Lung microvascular endothelial cell (primary cell): ENCODE measurements around the gene UTP4. TPM values are rescaled to one million over a fixed set of nuclear protein-coding genes. Genes with fewer than 3 reads are reported as not detected.
A peak's percentile ranks its signal among the peaks of the same experiment; 100 is the strongest.

Source experiments
- DNase-seq, 2 donors: peaks; one replicate each; pipeline versions ENCODE4 v3.0.0 to v3.0.0-alpha.2; 2010; ENCODE audit warnings: low read depth in 2 of 2
- total RNA-seq: library from RNA; depleted of rRNA; stranded (reverse); fragments of >200 nt; gene quantifications from 2 replicates; pipeline ENCODE4 v1.2.1, GENCODE V29; 2014

The UTP4 gene
- total RNA-seq, 1 donor from 2014 or later = 11.7 TPM

- DNase-seq = no peak
Measured at GRCh38 chr16:69171325-69172084, 39.1 kb downstream of the UTP4 start.

GRCh38 chr16:69176033-69176800, 43.8 kb downstream of the UTP4 start:
- no peak for DNase-seq

- DNase-seq = peak; percentile 47 to 73
Measured at GRCh38 chr16:69179328-69180010, 47.0 kb downstream of the UTP4 start.

- DNase-seq = no peak
Measured at GRCh38 chr16:69180011-69180338, 47.5 kb downstream of the UTP4 start.

GRCh38 chr16:69182730-69183416, 50.4 kb downstream of the UTP4 start:
- DNase-seq = no peak

GRCh38 chr16:69186642-69187445, 54.4 kb downstream of the UTP4 start, which contains the start of gene SNTB2:
Gene SNTB2, plus strand, starts transcription at chr16:69187164. Its CDS starts 3 bp downstream, at chr16:69187167.
- DNase-seq = peak; percentile 86 to 90

GRCh38 chr16:69187446-69188235, 55.2 kb downstream of the UTP4 start:
- DNase-seq = peak; percentile 53 to 61

- DNase-seq = peak; percentile 51 to 63
Measured at GRCh38 chr16:69188236-69188549, 55.7 kb downstream of the UTP4 start.

- DNase-seq = peak; percentile 47 to 61
Measured at GRCh38 chr16:69188716-69189115, 56.3 kb downstream of the UTP4 start.

GRCh38 chr16:69190046-69190588, 57.7 kb downstream of the UTP4 start:
- DNase-seq = no peak

GRCh38 chr16:69190598-69190997, 58.1 kb downstream of the UTP4 start:
- DNase-seq = no peak

- DNase-seq = no peak
Measured at GRCh38 chr16:69191136-69191535, 58.7 kb downstream of the UTP4 start.

- DNase-seq = no peak
Measured at GRCh38 chr16:69193855-69194254, 61.4 kb downstream of the UTP4 start.

GRCh38 chr16:69194488-69194887, 62.0 kb downstream of the UTP4 start:
- no peak for DNase-seq

- DNase-seq = no peak
Measured at GRCh38 chr16:69195369-69196029, 63.0 kb downstream of the UTP4 start.

GRCh38 chr16:69197573-69197972, 65.1 kb downstream of the UTP4 start:
- no peak for DNase-seq

GRCh38 chr16:69199382-69199781, 66.9 kb downstream of the UTP4 start:
- DNase-seq = no peak

- DNase-seq = peak in 1 of 2 donors; percentile 22
Measured at GRCh38 chr16:69201291-69201690, 68.8 kb downstream of the UTP4 start.

GRCh38 chr16:69201787-69202186, 69.3 kb downstream of the UTP4 start:
- DNase-seq = no peak
